ENCODE data around the gene CPNE9.
"Not testable (repeated sequence)": the region's sequence is repeated elsewhere in the genome, so short reads cannot be mapped to it uniquely, and the experiment has no call there.

Gene CPNE9

GRCh38 chr3:9760779-9761505 is 57.3 kb downstream of the CPNE9 start:
- H3K9ac ChIP-seq (ENCODE audit: low read depth, low read length): no peak overlapping the region
- no peaks in the 10 kb centered on the region for H3K9me3 ChIP-seq (ENCODE audit: control insufficient read depth, insufficient read depth, low read length)
- 0 out of 2 replicates have a peak, but pooled peaks cover 3% of the 10 kb centered on the region for H3K36me3 ChIP-seq (ENCODE audit: insufficient read depth, low read length)

GRCh38 chr3:9761919-9762318 is 58.3 kb downstream of the CPNE9 start:
- no peaks in the 10 kb centered on the region for H3K9me3 ChIP-seq (ENCODE audit: control insufficient read depth, insufficient read depth, low read length)
- H3K36me3 ChIP-seq (ENCODE audit: insufficient read depth, low read length): 0 out of 2 replicates have a peak, but pooled peaks cover 3% of the 10 kb centered on the region
- H3K4me1 ChIP-seq (ENCODE audit: insufficient read depth, low read length): peaks cover 4% of the 10 kb centered on the region
- no peak overlapping the region for H3K9ac ChIP-seq (ENCODE audit: low read depth, low read length)

More at GRCh38 chr3:9760779-9761505, 57.3 kb downstream of the CPNE9 start:
- H3K4me1 ChIP-seq (ENCODE audit: insufficient read depth, low read length): peaks cover 1% of the 10 kb centered on the region

- Histone ChIP-seq H3K36me3 (ENCODE audit: insufficient read depth, low read length) (0 out of 2 replicates have a peak, but pooled peaks cover 3% of the 10 kb centered on the region), H3K9me3 (ENCODE audit: control insufficient read depth, insufficient read depth, low read length) (no peaks in the 10 kb centered on the region), H3K4me1 (ENCODE audit: insufficient read depth, low read length) (peaks cover 4% of the 10 kb centered on the region), H3K9ac (ENCODE audit: low read depth, low read length) (no peak overlapping the region)
These were observed 59.2 kb downstream of the CPNE9 start for GRCh38 chr3:9762871-9763270.

GRCh38 chr3:9765865-9766264 is 62.2 kb downstream of the CPNE9 start:
- H3K4me1 ChIP-seq (ENCODE audit: insufficient read depth, low read length): peaks cover 4% of the 10 kb centered on the region
- H3K36me3 ChIP-seq (ENCODE audit: insufficient read depth, low read length): no peaks in the 10 kb centered on the region
- H3K9ac ChIP-seq (ENCODE audit: low read depth, low read length): no peak overlapping the region

GRCh38 chr3:9767418-9767817 is 63.8 kb downstream of the CPNE9 start:
- no peak overlapping the region for H3K9ac ChIP-seq (ENCODE audit: low read depth, low read length)
- peaks cover 4% of the 10 kb centered on the region for H3K4me1 ChIP-seq (ENCODE audit: insufficient read depth, low read length)
- no peaks in the 10 kb centered on the region for H3K36me3 ChIP-seq (ENCODE audit: insufficient read depth, low read length)
- no peaks in the 10 kb centered on the region for H3K9me3 ChIP-seq (ENCODE audit: control insufficient read depth, insufficient read depth, low read length)

More at GRCh38 chr3:9765865-9766264, 62.2 kb downstream of the CPNE9 start:
- H3K9me3 ChIP-seq (ENCODE audit: control insufficient read depth, insufficient read depth, low read length): no peaks in the 10 kb centered on the region

- H3K9me3 ChIP-seq (ENCODE audit: control insufficient read depth, insufficient read depth, low read length): no peaks in the 10 kb centered on the region
- peaks cover 4% of the 10 kb centered on the region for H3K4me1 ChIP-seq (ENCODE audit: insufficient read depth, low read length)
- no peaks in the 10 kb centered on the region for H3K36me3 ChIP-seq (ENCODE audit: insufficient read depth, low read length)
- no peak overlapping the region for H3K9ac ChIP-seq (ENCODE audit: low read depth, low read length)
These were observed 64.6 kb downstream of the CPNE9 start for GRCh38 chr3:9768141-9768775.

GRCh38 chr3:9769012-9769411 is 65.4 kb downstream of the CPNE9 start:
- Histone ChIP-seq H3K4me1 (ENCODE audit: insufficient read depth, low read length) (peaks cover 4% of the 10 kb centered on the region), H3K36me3 (ENCODE audit: insufficient read depth, low read length) (no peaks in the 10 kb centered on the region), H3K9me3 (ENCODE audit: control insufficient read depth, insufficient read depth, low read length) (no peaks in the 10 kb centered on the region), H3K9ac (ENCODE audit: low read depth, low read length) (peak overlapping the region; percentile 59; the same call in 1 of the 2 replicates)

DNA sequence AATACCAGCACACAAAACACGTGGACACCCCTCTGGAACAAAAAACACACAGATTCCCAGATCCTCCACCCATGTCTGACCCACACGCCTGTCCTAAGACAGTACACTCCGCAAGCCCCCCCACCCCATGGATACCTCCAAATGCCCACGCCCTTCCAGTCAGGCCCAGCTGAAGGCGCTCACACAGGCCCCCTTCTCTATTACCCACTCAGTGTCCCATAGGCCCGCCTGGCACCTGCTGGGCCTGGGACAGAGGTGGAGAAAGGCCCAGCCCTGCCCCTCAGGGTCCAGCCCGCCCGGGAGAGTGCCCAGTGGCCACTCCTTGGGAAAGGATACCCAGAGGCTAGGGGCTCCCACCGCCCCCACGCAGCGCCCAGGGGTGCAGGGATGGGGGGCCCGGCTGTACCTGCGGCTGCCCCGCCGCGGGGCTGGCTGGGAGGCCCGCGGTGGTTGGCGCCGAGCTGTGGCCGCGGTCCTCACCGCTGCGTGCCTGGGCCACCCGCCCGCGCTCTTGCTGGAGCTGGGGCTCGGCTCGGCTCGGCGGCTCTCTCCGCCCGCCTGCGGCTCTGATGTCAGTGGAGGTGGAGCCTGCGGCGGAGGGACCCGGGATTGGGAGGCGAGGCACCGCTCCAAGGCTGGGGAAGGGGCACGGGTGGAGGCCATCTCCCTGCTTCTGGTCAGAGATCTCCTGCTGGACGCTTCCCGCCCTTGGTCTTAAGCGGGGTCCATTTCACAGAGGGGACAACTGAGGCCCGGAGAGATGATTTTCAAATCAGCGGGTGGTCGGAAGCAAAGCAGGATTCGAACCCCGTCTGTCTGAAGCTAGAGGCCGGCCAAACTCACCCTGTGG is 66.0 kb downstream of the CPNE9 start, which contains the start of gene CAMK1:
Gene CAMK1, minus strand, starts transcription at position 522 of the 850 bp plus-strand sequence. CDS start 2,198 bp downstream, outside the sequence.
- no peaks in the 10 kb centered on the region for H3K36me3 ChIP-seq (ENCODE audit: insufficient read depth, low read length)
- no peaks in the 10 kb centered on the region for H3K9me3 ChIP-seq (ENCODE audit: control insufficient read depth, insufficient read depth, low read length)
- peaks cover 4% of the 10 kb centered on the region for H3K4me1 ChIP-seq (ENCODE audit: insufficient read depth, low read length)
- H3K9ac ChIP-seq (ENCODE audit: low read depth, low read length): peak within 1 kb of the TSS; percentile 59; the same call in 1 of the 2 replicates

- peaks cover 4% of the 10 kb centered on the region for H3K4me1 ChIP-seq (ENCODE audit: insufficient read depth, low read length)
- H3K9me3 ChIP-seq (ENCODE audit: control insufficient read depth, insufficient read depth, low read length): no peaks in the 10 kb centered on the region
- peak overlapping the region; percentile 59; the same call in 1 of the 2 replicates for H3K9ac ChIP-seq (ENCODE audit: low read depth, low read length)
- H3K36me3 ChIP-seq (ENCODE audit: insufficient read depth, low read length): no peaks in the 10 kb centered on the region
These were observed 66.7 kb downstream of the CPNE9 start for GRCh38 chr3:9770276-9770812.

GRCh38 chr3:9771007-9771406 is 67.4 kb downstream of the CPNE9 start:
- H3K9me3 ChIP-seq (ENCODE audit: control insufficient read depth, insufficient read depth, low read length); H3K36me3 ChIP-seq (ENCODE audit: insufficient read depth, low read length); H3K9ac ChIP-seq (ENCODE audit: low read depth, low read length); H3K4me1 ChIP-seq (ENCODE audit: insufficient read depth, low read length): not testable (repeated sequence)

- H3K4me1 ChIP-seq (ENCODE audit: insufficient read depth, low read length): no peaks in the 10 kb centered on the region
- H3K9me3 ChIP-seq (ENCODE audit: control insufficient read depth, insufficient read depth, low read length): no peaks in the 10 kb centered on the region
- H3K36me3 ChIP-seq (ENCODE audit: insufficient read depth, low read length): no peaks in the 10 kb centered on the region; the same call in 1 of the 2 replicates
- no peak overlapping the region for H3K9ac ChIP-seq (ENCODE audit: low read depth, low read length)
These were observed 73.5 kb downstream of the CPNE9 start for GRCh38 chr3:9776896-9777693.

GRCh38 chr3:9777694-9778021 is 74.0 kb downstream of the CPNE9 start:
- Histone ChIP-seq H3K9me3 (ENCODE audit: control insufficient read depth, insufficient read depth, low read length) (no peaks in the 10 kb centered on the region), H3K36me3 (ENCODE audit: insufficient read depth, low read length) (no peaks in the 10 kb centered on the region; the same call in 1 of the 2 replicates), H3K9ac (ENCODE audit: low read depth, low read length) (no peak overlapping the region), H3K4me1 (ENCODE audit: insufficient read depth, low read length) (no peaks in the 10 kb centered on the region)

DNA sequence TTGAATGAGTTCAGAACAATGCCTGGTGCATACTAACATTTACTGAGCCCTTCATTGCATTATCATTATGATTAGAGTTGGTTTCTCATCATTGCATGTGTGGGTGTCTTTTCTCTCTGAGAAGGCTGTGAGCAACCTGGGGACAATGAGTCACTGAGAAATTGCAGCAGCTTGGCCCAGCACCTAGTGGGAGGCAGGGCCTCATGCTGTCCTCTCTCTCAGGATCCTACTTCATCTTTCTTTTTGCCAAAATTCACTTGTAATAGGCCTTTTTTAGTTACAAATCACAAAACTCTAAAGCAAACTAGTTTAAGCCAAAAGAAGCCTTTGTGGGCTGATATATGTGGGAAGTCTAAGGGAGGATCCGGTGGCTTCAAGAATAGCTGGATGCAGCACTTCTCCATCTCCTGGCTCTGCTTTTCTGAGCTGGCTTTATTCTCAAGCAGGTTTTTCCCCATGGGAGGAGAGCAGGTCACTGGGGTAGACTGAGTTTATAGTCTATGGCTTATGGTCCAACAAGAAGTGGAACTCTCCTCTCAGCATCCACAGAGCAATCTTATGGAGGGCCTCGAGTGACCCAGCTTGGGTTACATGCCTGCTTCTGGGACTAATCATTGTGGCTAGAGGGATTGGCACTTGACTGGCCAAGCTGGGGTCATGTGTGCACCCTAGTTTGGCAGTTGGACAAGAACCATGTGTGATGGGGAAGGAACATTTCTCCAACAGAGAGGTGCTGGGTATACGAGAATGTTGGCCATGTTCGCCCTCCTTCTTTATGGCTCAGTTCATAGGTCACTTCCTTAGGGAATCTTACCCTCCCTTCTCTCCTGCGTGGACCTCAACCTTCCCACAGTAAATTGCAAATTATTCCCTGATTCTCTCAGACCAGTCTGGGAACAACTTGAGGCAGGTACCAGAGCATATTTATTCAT is 74.8 kb downstream of the CPNE9 start:
- H3K4me1 ChIP-seq (ENCODE audit: insufficient read depth, low read length): no peaks in the 10 kb centered on the region
- H3K9ac ChIP-seq (ENCODE audit: low read depth, low read length): no peak overlapping the region
- H3K36me3 ChIP-seq (ENCODE audit: insufficient read depth, low read length): no peaks in the 10 kb centered on the region; the same call in 1 of the 2 replicates
- H3K9me3 ChIP-seq (ENCODE audit: control insufficient read depth, insufficient read depth, low read length): no peaks in the 10 kb centered on the region

All from ES-I3 (cell line).